ENCODE data around the gene GALNT10.
A peak's percentile ranks its signal among the peaks of the same experiment; 100 is the strongest.

Gene GALNT10

DNA sequence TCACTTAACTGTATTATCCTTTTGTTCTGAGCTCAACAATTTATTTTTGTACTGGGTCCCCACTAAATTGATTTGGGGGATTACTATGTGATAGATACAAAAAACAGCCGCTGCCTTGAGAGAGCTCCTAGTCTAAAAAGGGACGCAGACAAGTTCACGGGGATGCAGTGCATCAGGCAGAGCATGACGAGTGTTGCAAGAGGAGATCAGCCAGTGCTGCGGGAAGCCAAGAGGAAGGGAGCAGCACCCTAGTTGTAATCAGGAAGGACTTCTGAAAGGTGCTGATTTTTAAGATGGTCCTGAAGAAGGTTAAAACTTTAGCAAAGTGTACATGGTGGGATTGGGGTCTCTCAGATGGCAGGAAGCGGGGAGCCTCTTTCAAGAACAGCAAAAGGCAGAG is 15.8 kb downstream of the GALNT10 start:
- Mint-ChIP-seq H3K36me3 (peaks cover 18% of the 10 kb centered on the region), H3K4me1 (peaks cover 69% of the 10 kb centered on the region), H3K9me3 (peaks cover 5% of the 10 kb centered on the region), H3K4me3 (no peak overlapping the region), H3K27ac (peak overlapping the region; percentile 29)
- ATAC-seq: no peak
- DNase-seq (ENCODE audit: low spot score in 2 of 2): no peak

DNA sequence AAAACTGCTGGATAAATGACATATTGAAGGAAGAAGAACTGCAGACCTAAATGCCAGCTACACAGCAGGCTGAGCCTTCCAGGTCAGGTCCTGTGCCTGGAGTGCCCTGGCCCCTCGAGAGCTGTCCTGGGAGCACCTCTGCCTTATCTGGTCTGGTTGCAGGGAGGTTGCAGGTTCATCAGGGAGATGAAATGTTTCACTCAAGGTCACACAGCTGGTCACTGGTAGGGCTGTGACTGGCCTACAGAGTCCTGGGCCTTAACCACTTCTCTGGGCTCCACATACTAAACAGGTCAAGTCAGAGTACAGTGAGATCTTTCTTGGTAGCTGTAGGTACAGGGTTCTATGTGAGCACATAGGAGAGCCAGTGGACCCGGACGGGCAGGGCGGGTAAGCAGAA is 16.7 kb downstream of the GALNT10 start:
- peaks cover 72% of the 10 kb centered on the region for H3K4me1 Mint-ChIP-seq
- peak overlapping the region; percentile 29 for H3K27ac Mint-ChIP-seq
- DNase-seq (ENCODE audit: low spot score in 2 of 2) (no peak), ATAC-seq (no peak)
- no peak overlapping the region for H3K4me3 Mint-ChIP-seq
- peaks cover 5% of the 10 kb centered on the region for H3K9me3 Mint-ChIP-seq
- peaks cover 10% of the 10 kb centered on the region for H3K36me3 Mint-ChIP-seq

DNA sequence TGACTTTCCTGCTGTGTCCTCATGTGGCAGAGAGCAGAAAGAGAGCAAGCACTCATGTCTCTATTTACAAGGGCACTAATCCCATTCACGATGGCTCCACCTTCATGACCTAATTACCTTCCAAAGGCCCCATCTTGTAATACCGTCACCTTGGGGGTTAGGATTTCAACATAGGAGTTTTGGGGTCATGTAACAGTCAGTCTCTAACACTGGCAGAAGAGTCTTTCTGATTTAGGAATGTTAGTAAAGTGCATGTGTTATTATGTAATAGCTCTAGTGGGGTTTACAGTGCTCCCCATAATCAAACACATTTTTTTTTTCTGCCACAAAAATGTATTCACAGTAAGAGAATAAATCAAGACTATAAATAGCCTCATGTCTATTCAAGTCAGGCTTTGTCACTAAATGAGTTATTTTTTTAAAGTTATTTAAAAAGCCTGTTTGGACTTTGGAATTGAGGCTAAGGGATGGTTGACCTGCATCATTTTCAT is 19.1 kb downstream of the GALNT10 start:
- Mint-ChIP-seq H3K4me1 (peaks cover 71% of the 10 kb centered on the region), H3K9me3 (peaks cover 5% of the 10 kb centered on the region), H3K36me3 (peaks cover 4% of the 10 kb centered on the region), H3K4me3 (no peak overlapping the region), H3K27ac (peak overlapping the region; percentile 40)
- DNase-seq (ENCODE audit: low spot score in 2 of 2): no peak
- ATAC-seq: no peak

DNA sequence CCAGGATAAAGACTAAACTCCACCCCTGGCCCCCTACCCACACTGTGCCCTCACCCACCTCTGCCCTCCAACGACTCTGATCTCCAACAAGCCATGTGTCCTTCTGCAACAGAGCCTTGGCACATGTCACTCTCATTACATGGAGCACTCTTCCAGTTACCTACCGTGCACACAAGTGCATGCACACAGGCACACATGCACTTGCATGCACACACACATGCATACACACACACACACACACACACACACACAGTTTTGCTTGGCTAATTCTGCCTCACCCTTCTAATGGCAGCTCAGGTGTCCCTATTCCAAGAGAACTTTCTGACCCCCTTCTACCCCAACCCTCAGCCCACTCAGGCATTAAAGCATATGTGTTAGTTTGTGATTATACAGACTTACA is 19.6 kb downstream of the GALNT10 start:
- H3K4me1 Mint-ChIP-seq: peaks cover 71% of the 10 kb centered on the region
- ATAC-seq (no peak), DNase-seq (ENCODE audit: low spot score in 2 of 2) (no peak)
- H3K4me3 Mint-ChIP-seq: no peak overlapping the region
- peaks cover 6% of the 10 kb centered on the region for H3K36me3 Mint-ChIP-seq
- H3K27ac Mint-ChIP-seq: no peak overlapping the region
- peaks cover 5% of the 10 kb centered on the region for H3K9me3 Mint-ChIP-seq

DNA sequence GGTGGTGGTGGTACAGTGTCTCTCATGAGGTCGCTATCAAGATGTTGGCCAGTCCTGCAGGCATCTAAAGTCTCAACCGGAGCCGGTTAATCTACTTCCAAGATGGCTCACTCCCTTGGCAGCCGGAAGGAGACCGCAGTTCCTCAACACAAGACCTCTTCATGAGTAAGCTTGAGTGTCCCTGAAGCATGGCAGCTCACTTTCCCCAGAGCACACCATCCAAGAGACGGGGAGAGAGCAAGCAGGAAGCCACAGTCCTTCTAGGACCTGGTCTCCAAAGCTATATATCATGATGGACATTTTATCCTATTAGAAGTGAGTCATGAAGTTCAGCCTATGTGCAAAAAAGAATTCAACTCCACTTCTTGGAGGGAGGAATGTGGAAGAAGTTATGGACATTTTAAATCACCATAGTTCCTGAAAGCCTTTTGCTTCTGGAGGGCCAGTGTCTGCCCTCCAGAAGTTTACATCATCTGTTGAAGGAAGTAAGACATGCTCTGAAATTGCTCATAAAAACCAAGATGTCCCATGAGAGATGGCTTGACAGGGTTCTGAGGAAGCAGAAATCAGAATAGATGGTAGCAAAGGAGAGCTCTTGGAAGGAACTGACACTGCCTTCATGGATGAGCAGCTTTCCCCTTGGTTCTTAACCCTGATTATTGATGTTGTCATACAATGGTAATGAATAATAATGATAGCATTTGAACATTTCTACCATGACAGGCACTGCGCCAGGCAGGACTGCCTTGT is 21.3 kb downstream of the GALNT10 start:
- DNase-seq (ENCODE audit: low spot score in 2 of 2) (no peak), ATAC-seq (no peak)
- Mint-ChIP-seq H3K27ac (no peak overlapping the region), H3K4me1 (peaks cover 69% of the 10 kb centered on the region), H3K36me3 (peaks cover 9% of the 10 kb centered on the region), H3K4me3 (no peak overlapping the region), H3K9me3 (peaks cover 5% of the 10 kb centered on the region)

DNA sequence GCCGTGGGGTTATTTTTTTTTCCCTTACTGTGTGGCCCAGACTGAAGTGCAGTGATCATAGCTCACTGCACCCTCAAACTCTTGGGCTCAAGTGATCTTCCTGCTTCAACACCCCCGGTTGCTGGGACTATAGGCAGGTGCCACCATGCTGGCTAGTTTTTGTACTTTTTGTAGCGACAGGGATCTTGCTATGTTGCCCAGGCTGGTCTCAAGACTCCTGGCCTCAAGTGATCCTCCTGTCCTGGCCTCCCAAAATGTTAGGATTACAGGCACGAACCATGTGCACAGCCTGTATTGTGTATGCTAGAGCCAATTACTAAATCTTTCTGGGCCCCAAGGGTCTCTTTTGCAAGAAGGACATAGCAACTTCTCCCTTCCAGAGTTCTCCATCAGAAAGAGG is 23.1 kb downstream of the GALNT10 start:
- peaks cover 12% of the 10 kb centered on the region for H3K36me3 Mint-ChIP-seq
- H3K4me3 Mint-ChIP-seq: no peak overlapping the region
- peaks cover 3% of the 10 kb centered on the region for H3K9me3 Mint-ChIP-seq
- ATAC-seq: no peak
- peaks cover 69% of the 10 kb centered on the region for H3K4me1 Mint-ChIP-seq
- H3K27ac Mint-ChIP-seq: no peak overlapping the region
- no peak for DNase-seq (ENCODE audit: low spot score in 2 of 2)

DNA sequence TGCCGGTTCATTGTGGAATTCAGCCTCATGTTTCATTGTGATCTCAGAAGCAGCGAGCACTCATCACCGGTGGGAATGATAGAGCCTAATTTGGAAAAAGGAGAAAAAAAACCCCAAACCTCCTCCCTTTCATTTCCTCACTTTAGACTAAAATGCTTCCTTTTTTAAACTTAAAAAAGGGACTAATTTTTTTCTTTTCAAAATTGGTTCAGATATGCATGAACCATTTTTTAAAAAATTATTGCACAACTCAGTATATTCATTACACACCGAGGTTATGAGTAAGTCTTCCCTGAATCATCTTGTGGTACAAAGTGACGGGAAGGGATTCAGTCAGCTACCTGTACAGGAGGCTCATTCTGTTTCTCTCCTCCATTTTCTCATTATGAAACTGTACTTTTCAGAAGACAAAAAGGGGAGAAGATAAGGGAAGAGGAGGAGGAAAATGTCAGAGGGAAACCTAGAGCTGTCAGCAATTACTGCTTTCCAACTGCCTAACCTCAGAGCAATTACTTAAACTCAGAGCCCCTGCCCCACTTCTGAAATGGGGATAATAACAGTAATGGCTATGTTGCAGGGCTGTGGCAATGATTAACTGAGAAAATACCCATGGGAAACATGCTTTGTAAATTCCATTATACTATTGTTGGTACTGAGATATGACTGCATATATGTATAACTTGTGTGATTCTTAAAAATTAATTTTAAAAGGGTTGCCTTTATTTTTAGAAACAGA is 24.0 kb downstream of the GALNT10 start:
- Mint-ChIP-seq H3K36me3 (peaks cover 12% of the 10 kb centered on the region), H3K9me3 (no peaks in the 10 kb centered on the region), H3K4me3 (peak overlapping the region; percentile 63), H3K4me1 (peaks cover 78% of the 10 kb centered on the region), H3K27ac (peak overlapping the region; percentile 91)
- peak; percentile 99 for ATAC-seq
- DNase-seq (ENCODE audit: low spot score in 2 of 2): peak in 1 of 2 donors; percentile 66

DNA sequence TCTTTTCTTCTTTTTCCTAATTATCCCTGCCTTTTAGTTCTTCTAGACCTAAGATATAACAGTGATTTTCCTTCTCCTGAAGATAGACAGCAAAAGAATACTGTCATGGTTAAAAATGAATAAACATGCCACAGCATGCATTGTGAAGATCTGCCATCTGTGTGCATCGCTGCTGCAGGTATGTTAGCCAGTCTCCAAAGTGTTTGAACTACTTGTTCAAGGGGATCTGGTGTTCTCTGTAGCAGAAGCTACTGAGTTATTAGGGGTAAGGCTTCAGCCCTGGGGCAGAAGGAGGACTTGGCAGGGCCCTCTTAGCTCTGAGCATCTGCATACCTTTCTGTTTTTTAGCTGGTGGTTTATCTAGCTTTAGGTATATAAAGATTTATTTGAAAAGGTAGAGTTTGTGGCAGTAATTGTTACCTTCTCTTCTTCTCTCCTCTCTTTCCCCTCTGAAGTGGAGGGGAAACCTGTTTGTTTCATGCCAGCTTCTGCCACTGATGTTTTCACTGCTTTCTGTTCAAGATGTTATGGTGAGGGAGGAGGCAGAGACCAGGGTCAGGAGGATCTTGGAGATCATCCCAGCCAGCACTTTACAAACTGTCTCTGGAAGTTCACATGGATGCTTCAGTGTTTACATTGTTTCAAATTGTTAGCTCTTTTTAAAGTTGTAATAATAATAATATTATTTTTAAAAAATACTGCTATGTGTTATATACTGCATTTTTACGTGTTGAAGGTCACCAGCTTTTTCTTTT is 25.2 kb downstream of the GALNT10 start:
- peak overlapping the region; percentile 25 for H3K4me3 Mint-ChIP-seq
- peak overlapping the region; percentile 91 for H3K27ac Mint-ChIP-seq
- no peak for ATAC-seq
- H3K36me3 Mint-ChIP-seq: peaks cover 20% of the 10 kb centered on the region
- no peaks in the 10 kb centered on the region for H3K9me3 Mint-ChIP-seq
- DNase-seq (ENCODE audit: low spot score in 2 of 2): no peak
- peaks cover 78% of the 10 kb centered on the region for H3K4me1 Mint-ChIP-seq

DNA sequence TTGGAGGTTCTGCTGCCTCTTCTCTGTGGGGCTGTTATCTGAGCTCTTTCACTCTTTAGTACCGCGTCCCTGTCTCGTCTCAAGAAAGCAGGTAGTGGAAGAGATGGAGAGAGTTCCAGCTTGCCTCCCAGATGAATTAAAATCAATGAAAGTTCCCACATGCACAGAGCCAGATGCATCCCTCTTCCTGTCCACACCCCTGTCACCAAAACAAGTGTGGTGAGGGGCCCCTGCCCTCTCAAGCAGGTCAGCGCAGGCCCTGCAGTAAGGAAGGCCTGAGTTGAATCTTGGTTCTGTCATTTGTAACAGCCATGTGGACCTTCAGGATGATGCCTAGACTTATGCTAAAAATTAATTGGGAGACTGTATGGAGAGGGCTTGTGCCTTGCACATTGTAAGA is 26.9 kb downstream of the GALNT10 start:
- ATAC-seq: no peak
- H3K27ac Mint-ChIP-seq: peak overlapping the region; percentile 10
- no peak for DNase-seq (ENCODE audit: low spot score in 2 of 2)
- peaks cover 27% of the 10 kb centered on the region for H3K36me3 Mint-ChIP-seq
- H3K4me1 Mint-ChIP-seq: peaks cover 76% of the 10 kb centered on the region
- H3K9me3 Mint-ChIP-seq: no peaks in the 10 kb centered on the region
- no peak overlapping the region for H3K4me3 Mint-ChIP-seq

DNA sequence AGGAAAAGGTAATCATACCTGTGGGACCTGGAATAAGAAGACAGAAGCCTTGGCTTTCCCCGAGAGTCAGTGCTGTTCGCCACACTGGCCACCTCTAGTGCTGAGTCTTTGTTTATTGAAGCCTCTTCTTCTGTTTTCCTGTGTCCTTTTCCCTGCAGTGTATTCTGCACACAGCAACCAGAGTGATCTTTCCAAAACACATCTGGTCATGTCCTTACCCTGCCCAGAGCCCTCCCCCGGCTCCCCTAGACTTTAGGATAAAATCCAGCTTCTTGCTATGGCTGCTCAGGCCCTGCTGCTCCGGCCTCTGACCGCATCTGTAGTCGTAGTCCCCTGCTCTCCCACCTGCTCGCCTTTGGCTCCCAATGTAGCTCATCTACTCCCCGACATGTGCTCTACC is 28.3 kb downstream of the GALNT10 start:
- no peak overlapping the region for H3K4me3 Mint-ChIP-seq
- ATAC-seq (no peak), DNase-seq (ENCODE audit: low spot score in 2 of 2) (no peak)
- H3K9me3 Mint-ChIP-seq: no peaks in the 10 kb centered on the region
- peak overlapping the region; percentile 94 for H3K27ac Mint-ChIP-seq
- peaks cover 34% of the 10 kb centered on the region for H3K36me3 Mint-ChIP-seq
- H3K4me1 Mint-ChIP-seq: peaks cover 78% of the 10 kb centered on the region

DNA sequence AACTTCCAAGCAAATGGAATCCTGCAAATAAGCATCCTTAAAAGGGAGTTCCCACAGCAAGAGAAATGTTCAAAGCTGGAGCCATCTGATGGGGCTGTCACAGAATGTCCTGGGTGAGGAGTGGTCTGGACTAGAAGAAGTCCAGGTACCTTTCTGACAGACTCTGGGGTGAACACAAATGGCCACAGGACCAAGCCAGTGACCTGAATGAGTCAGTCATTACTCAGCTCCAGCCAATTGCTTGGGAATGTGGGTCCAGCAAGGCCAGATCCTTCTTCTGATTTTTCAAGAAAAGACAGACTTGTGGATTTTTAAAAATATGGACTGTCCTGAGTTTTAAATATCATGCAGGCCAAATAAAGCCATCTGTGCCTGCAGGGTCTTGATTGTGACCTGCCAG is 30.1 kb downstream of the GALNT10 start:
- Mint-ChIP-seq H3K4me3 (no peak overlapping the region), H3K27ac (peak overlapping the region; percentile 94), H3K36me3 (peaks cover 32% of the 10 kb centered on the region), H3K4me1 (peaks cover 66% of the 10 kb centered on the region), H3K9me3 (peaks cover 2% of the 10 kb centered on the region)
- no peak for DNase-seq (ENCODE audit: low spot score in 2 of 2)
- ATAC-seq: no peak

DNA sequence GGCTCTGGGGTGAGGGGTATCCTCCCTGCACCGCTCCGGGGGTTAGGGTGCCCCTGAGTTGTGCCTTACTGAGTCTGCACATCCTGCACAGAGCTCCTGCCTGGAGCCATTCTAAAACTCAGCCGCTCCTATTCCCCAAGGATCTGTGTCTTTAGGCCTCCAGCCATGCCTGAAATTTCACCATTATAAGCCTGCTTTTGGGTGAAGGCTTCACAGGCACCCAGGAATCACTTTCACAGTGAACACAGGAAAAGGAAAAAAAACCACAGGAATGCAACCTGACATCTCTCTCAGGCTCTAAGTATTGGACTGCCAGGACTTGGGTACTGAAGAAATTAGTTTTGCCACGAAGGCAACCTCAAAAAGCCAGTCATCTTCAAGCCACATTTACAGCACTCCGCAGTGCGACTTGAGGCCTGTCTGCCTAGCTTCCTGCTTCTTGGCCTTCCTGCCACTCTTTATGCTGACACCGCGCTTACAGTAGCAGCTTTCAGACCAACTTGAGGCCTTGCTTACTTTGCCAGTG is 30.9 kb downstream of the GALNT10 start:
- DNase-seq (ENCODE audit: low spot score in 2 of 2) (peak; percentile 24 to 70), ATAC-seq (peak; percentile 98)
- Mint-ChIP-seq H3K27ac (peak overlapping the region; percentile 94), H3K36me3 (peaks cover 33% of the 10 kb centered on the region), H3K9me3 (peaks cover 5% of the 10 kb centered on the region), H3K4me3 (peak overlapping the region; percentile 44), H3K4me1 (peaks cover 62% of the 10 kb centered on the region)

DNA sequence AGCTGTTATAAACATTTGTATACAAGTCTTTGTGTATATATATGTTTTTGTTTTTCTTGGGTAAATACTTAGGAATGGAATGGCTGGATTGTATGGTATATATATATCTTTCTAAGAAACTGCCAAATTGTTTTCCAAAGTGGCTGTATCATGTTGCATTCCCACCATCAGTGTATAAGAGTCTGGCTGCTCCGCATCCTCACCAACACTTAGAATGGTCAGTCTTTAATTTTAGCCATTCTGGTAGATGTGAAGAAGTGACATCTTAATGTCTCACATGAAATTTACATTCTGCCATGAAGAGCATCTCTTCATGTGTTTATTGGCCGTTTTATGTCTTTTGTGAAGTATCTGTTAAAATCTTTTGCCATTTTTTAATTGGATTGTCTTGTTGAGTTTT is 31.9 kb downstream of the GALNT10 start:
- ATAC-seq: no peak
- H3K4me3 Mint-ChIP-seq: peak overlapping the region; percentile 44
- peaks cover 54% of the 10 kb centered on the region for H3K4me1 Mint-ChIP-seq
- peaks cover 33% of the 10 kb centered on the region for H3K36me3 Mint-ChIP-seq
- no peak for DNase-seq (ENCODE audit: low spot score in 2 of 2)
- peaks cover 11% of the 10 kb centered on the region for H3K9me3 Mint-ChIP-seq
- peak overlapping the region; percentile 94 for H3K27ac Mint-ChIP-seq

DNA sequence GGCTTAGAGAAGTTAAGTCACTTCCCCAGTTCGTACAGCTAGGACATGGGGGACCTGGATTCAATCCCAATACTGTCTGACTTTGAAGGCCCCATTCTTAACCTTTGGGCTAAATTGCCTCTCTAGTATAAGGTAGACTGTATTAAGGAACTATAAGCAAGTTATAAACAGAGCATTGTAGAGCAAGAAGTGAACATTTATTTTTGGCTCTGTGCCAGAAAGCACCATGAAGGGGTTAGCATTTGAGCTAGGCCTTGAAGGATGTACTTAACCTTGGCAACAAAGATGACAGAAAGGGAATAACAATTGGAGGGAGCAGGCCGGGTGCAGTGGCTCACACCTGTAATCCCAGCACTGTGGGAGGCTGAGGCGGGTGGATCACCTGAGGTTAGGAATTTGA is 32.8 kb downstream of the GALNT10 start:
- peak overlapping the region; percentile 94 for H3K27ac Mint-ChIP-seq

DNA sequence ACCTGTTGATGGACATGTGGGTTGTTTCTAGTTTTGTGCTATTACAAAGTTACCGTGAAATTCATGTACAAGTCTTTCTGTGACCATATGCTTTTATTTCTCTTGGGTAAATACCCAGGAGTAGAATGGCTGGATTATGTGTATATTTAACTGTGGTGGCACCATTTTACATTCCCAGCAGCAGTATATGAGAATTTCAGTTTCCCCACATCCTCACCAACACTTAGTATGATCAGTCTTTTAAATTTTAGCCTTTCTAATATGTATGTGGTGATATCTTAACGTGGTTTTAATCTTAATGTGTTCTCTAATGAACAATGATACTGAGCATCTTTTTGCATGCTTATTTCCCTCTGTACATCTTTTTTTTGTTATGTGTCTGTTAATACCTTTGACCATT is 36.6 kb downstream of the GALNT10 start:
- no peak for DNase-seq (ENCODE audit: low spot score in 2 of 2)
- H3K9me3 Mint-ChIP-seq: peaks cover 17% of the 10 kb centered on the region
- peaks cover 61% of the 10 kb centered on the region for H3K4me1 Mint-ChIP-seq
- ATAC-seq: no peak
- no peak overlapping the region for H3K27ac Mint-ChIP-seq
- no peak overlapping the region for H3K4me3 Mint-ChIP-seq
- H3K36me3 Mint-ChIP-seq: peaks cover 27% of the 10 kb centered on the region

More for the DNA sequence above, 32.8 kb downstream of the GALNT10 start:
- Mint-ChIP-seq H3K36me3 (peaks cover 39% of the 10 kb centered on the region), H3K4me3 (no peak overlapping the region), H3K9me3 (peaks cover 17% of the 10 kb centered on the region), H3K4me1 (peaks cover 60% of the 10 kb centered on the region)
- ATAC-seq (no peak), DNase-seq (ENCODE audit: low spot score in 2 of 2) (no peak)

Measured in stimulated activated effector memory CD8-positive, alpha-beta T cell treated with anti-CD3 and anti-CD28 coated beads, Interleukin-12 subunit alpha, Interleukin-12 subunit beta, amount 100 ng/mL, for 72 hours (primary cell).